CD4-positive, alpha-beta memory T cell (primary cell): ENCODE results near the gene AURKB. TPM values are rescaled to one million over a fixed set of nuclear protein-coding genes. Genes with fewer than 3 reads are reported as not detected.

Source experiments
- CTCF ChIA-PET: fragments of 350-600 bp; sonication (Branson Sonifier 250); formaldehyde crosslinking; loops from one replicate; lab custom pipeline; 2021; ENCODE audit warnings: inconsistent platforms; ENCODE audit not compliant: partially characterized antibody; lab: Charles Lee
- POLR2A ChIA-PET: fragments of 350-600 bp; sonication (Branson Sonifier 250); formaldehyde crosslinking; loops from one replicate; lab custom pipeline; 2021; ENCODE audit not compliant: partially characterized antibody; lab: Charles Lee
- DNase-seq, 5 donors: peaks; one replicate each; pipeline versions ENCODE4 v3.0.0 to v3.0.0-alpha.2; 2020 to 2022; ENCODE audit warnings: mixed read lengths in 1 of 5
- H3K27ac ChIP-seq: one replicate; pipeline ENCODE4 v1.7.0; 2013; ENCODE audit warnings: low read depth, low read length
- H3K27me3 ChIP-seq: 2 replicates; pipeline ENCODE4 v1.7.0; 2013; ENCODE audit warnings: mild to moderate bottlenecking, low read length, moderate library complexity; ENCODE audit not compliant: insufficient read depth
- H3K36me3 ChIP-seq: 2 replicates; pipeline ENCODE4 v1.7.0; 2013; ENCODE audit warnings: mild to moderate bottlenecking, low read length, moderate library complexity; ENCODE audit not compliant: insufficient read depth
- H3K4me1 ChIP-seq: 2 replicates; pipeline ENCODE4 v1.7.0; 2013; ENCODE audit warnings: mild to moderate bottlenecking, low read length, moderate library complexity; ENCODE audit not compliant: insufficient read depth
- H3K4me3 ChIP-seq, 2 donors: one replicate each; pipeline ENCODE4 v1.7.0; 2013; ENCODE audit warnings: low read length in 2 of 2, mild to moderate bottlenecking in 1 of 2
- H3K9me3 ChIP-seq, 2 donors: one replicate each; pipeline ENCODE4 v1.7.0; 2013; ENCODE audit warnings: low read length in 2 of 2, control low read depth in 1 of 2; ENCODE audit not compliant: control insufficient read depth in 1 of 2
- H3K27ac Mint-ChIP-seq, 7 donors: one replicate each; pipeline ENCODE4 v1.8.0; 2020 to 2021; ENCODE audit warnings: mixed read lengths in 7 of 7, mild to moderate bottlenecking in 6 of 7, inconsistent platforms in 3 of 7, moderate library complexity in 3 of 7
- H3K27me3 Mint-ChIP-seq, 2 donors: one replicate each; pipeline ENCODE4 v1.8.0; 2020 to 2021; ENCODE audit warnings: mixed read lengths in 2 of 2
- H3K36me3 Mint-ChIP-seq, 2 donors: one replicate each; pipeline ENCODE4 v1.8.0; 2020 to 2021; ENCODE audit warnings: mixed read lengths in 2 of 2, inconsistent platforms in 1 of 2, mild to moderate bottlenecking in 1 of 2
- H3K4me1 Mint-ChIP-seq, 4 donors: one replicate each; pipeline ENCODE4 v1.8.0; 2020 to 2021; ENCODE audit warnings: mixed read lengths in 4 of 4, mild to moderate bottlenecking in 1 of 4
- H3K4me3 Mint-ChIP-seq, 8 donors: one replicate each; pipeline ENCODE4 v1.8.0; 2020 to 2021; ENCODE audit warnings: mixed read lengths in 8 of 8, mild to moderate bottlenecking in 7 of 8, moderate library complexity in 6 of 8, inconsistent platforms in 3 of 8
- H3K9me3 Mint-ChIP-seq, 8 donors: one replicate each; pipeline ENCODE4 v1.8.0; 2020 to 2021; ENCODE audit warnings: mixed read lengths in 8 of 8, mild to moderate bottlenecking in 5 of 8, inconsistent platforms in 3 of 8, moderate library complexity in 1 of 8
- intact Hi-C: fragments of 100-400 bp; cut with micrococcal nuclease; formaldehyde crosslinking; loops from one replicate; pipeline ENCODE4 v1.15.1; 2023
- polyA plus RNA-seq, 2 donors: library from polyadenylated mRNA; unstranded; fragments of 300-500 nt; fragmentation: Illumina TruSeq; gene quantifications; one replicate each; pipeline ENCODE4 v1.2.3, GENCODE V29; 2021
- total RNA-seq, 2 experiments: library from RNA; stranded (reverse); gene quantifications; one replicate each; pipeline ENCODE4 v1.2.3, GENCODE V29; 2021

AURKB gene
- total and polyA plus RNA-seq, 4 experiments from 2014 or later: 0.36 to 0.83 (median 0.67) TPM; not detected in 1

GRCh38 chr17:8189711-8190477, 20.5 kb downstream of the AURKB start, which contains the start of gene BORCS6:
BORCS6 (minus strand) TSS chr17:8190180; CDS start chr17:8190140, 40 bp downstream.
- peak within 1 kb of the TSS in 5 of 8 donors; percentile 13 to 92 (median 41) for H3K4me3 Mint-ChIP-seq
- DNase-seq: peak; percentile 93 to 98 (median 96)
- peaks cover 44% of the 10 kb centered on the region for H3K4me1 ChIP-seq
- H3K27ac ChIP-seq: peak within 1 kb of the TSS; percentile 82
- H3K36me3 Mint-ChIP-seq: peaks cover 0 to 4% of the 10 kb centered on the region in 2 donors
- H3K9me3 ChIP-seq: no peaks in the 10 kb centered on the region
- H3K27ac Mint-ChIP-seq: peak within 1 kb of the TSS in 5 of 7 donors; percentile 78 to 94 (median 91)
- H3K4me3 ChIP-seq: peak within 1 kb of the TSS; percentile 76 to 100
- no peaks in the 10 kb centered on the region for H3K27me3 Mint-ChIP-seq
- ChIA-PET POLR2A (interaction anchor here (0.9 to 26.2 kb wide), 17 partner anchors 10 to 765 kb away, joined by 3 to 1074 read pairs (median 48); partner anchors contain the start of genes ALOXE3, AURKB, CTC1 and HES7), CTCF (interaction anchor here (0.6 to 5.9 kb wide), 13 partner anchors 10 to 111 kb away, joined by 3 to 72 read pairs (median 4); partner anchors contain the start of genes ALOXE3, CTC1 and SLC25A35)
- no peaks in the 10 kb centered on the region for H3K36me3 ChIP-seq
- H3K27me3 ChIP-seq: no peaks in the 10 kb centered on the region
- H3K4me1 Mint-ChIP-seq: peaks cover 7 to 15% (median 13%) of the 10 kb centered on the region in 4 donors
- H3K9me3 Mint-ChIP-seq: no peaks in the 10 kb centered on the region
- intact Hi-C loops: loop anchor here (1.0 kb wide), 1 partner anchor 10 kb away; no protein-coding TSS in a partner anchor

- Mint-ChIP-seq H3K9me3 (no peaks in the 10 kb centered on the region), H3K27me3 (no peaks in the 10 kb centered on the region), H3K27ac (peak overlapping the region in 4 of 7 donors; percentile 30 to 91 (median 73)), H3K4me3 (peak overlapping the region in 2 of 8 donors; percentile 90 to 92), H3K4me1 (peaks cover 9 to 18% (median 13%) of the 10 kb centered on the region in 4 donors), H3K36me3 (peaks cover 0 to 4% of the 10 kb centered on the region in 2 donors)
- H3K4me1 ChIP-seq: peaks cover 44% of the 10 kb centered on the region
- peak overlapping the region; percentile 76 to 100 for H3K4me3 ChIP-seq
- DNase-seq: peak; percentile 32 to 59 (median 34)
- peak overlapping the region; percentile 82 for H3K27ac ChIP-seq
- no peaks in the 10 kb centered on the region for H3K27me3 ChIP-seq
- H3K36me3 ChIP-seq: no peaks in the 10 kb centered on the region
- no peaks in the 10 kb centered on the region for H3K9me3 ChIP-seq
- ChIA-PET POLR2A (interaction anchor here (0.7 to 26.2 kb wide), 17 partner anchors 10 to 106 kb away, joined by 3 to 1074 read pairs (median 48); partner anchors contain the start of genes ALOXE3, AURKB, CTC1 and HES7), CTCF (interaction anchor here (1.0 to 5.9 kb wide), 13 partner anchors 10 to 111 kb away, joined by 3 to 72 read pairs (median 4); partner anchors contain the start of genes ALOXE3 and CTC1)
- intact Hi-C loops: no loop called here
These were observed 21.2 kb downstream of the AURKB start for GRCh38 chr17:8189041-8189710.

GRCh38 chr17:8188263-8188839, 22.0 kb downstream of the AURKB start:
- DNase-seq: peak in 4 of 5 donors; percentile 17 to 56 (median 20)
- Mint-ChIP-seq H3K9me3 (no peaks in the 10 kb centered on the region), H3K27me3 (no peaks in the 10 kb centered on the region), H3K36me3 (peaks cover 0 to 4% of the 10 kb centered on the region in 2 donors), H3K4me1 (peaks cover 13 to 23% (median 17%) of the 10 kb centered on the region in 4 donors), H3K4me3 (no peak overlapping the region), H3K27ac (no peak overlapping the region)
- peak overlapping the region; percentile 76 to 100 for H3K4me3 ChIP-seq
- H3K36me3 ChIP-seq: no peaks in the 10 kb centered on the region
- intact Hi-C loops: no loop called here
- H3K4me1 ChIP-seq: peaks cover 44% of the 10 kb centered on the region
- no peaks in the 10 kb centered on the region for H3K27me3 ChIP-seq
- H3K9me3 ChIP-seq: no peaks in the 10 kb centered on the region
- ChIA-PET POLR2A (interaction anchor here (0.7 to 26.2 kb wide), 15 partner anchors 11 to 107 kb away, joined by 3 to 1074 read pairs (median 54); partner anchors contain the start of genes ALOXE3, AURKB, CTC1 and HES7), CTCF (interaction anchor here (0.7 to 5.9 kb wide), 14 partner anchors 11 to 112 kb away, joined by 3 to 72 read pairs (median 4); partner anchors contain the start of gene ALOXE3)
- H3K27ac ChIP-seq: peak overlapping the region; percentile 82

- H3K9me3 Mint-ChIP-seq: no peaks in the 10 kb centered on the region
- no peaks in the 10 kb centered on the region for H3K27me3 ChIP-seq
- H3K4me1 ChIP-seq: peaks cover 37% of the 10 kb centered on the region
- H3K27ac ChIP-seq: peak overlapping the region; percentile 82
- ChIA-PET POLR2A (interaction anchor here (0.7 to 26.2 kb wide), 17 partner anchors 11 to 330 kb away, joined by 3 to 1074 read pairs (median 48); partner anchors contain the start of genes ALOXE3, AURKB, CTC1 and HES7), CTCF (interaction anchor here (0.6 to 5.9 kb wide), 18 partner anchors 10 to 113 kb away, joined by 3 to 72 read pairs (median 4); partner anchors contain the start of genes ALOXE3 and CTC1)
- H3K4me3 ChIP-seq: peak overlapping the region; percentile 90 to 100
- no peak overlapping the region for H3K4me3 Mint-ChIP-seq
- peaks cover 14 to 23% (median 17%) of the 10 kb centered on the region in 4 donors for H3K4me1 Mint-ChIP-seq
- H3K27ac Mint-ChIP-seq: no peak overlapping the region
- H3K9me3 ChIP-seq: no peaks in the 10 kb centered on the region
- intact Hi-C loops: loop anchor here (1.0 to 2.0 kb wide), 6 partner anchors 23 to 195 kb away; partner anchors contain the start of genes AURKB and RPL26
- DNase-seq: peak; percentile 90 to 94 (median 91)
- H3K27me3 Mint-ChIP-seq: no peaks in the 10 kb centered on the region
- no peaks in the 10 kb centered on the region for H3K36me3 ChIP-seq
- H3K36me3 Mint-ChIP-seq: peaks cover 0 to 4% of the 10 kb centered on the region in 2 donors
These were observed 22.7 kb downstream of the AURKB start for GRCh38 chr17:8187517-8188262.

GRCh38 chr17:8186787-8187516, 23.4 kb downstream of the AURKB start:
- H3K9me3 Mint-ChIP-seq: no peaks in the 10 kb centered on the region
- no peak overlapping the region for H3K27ac Mint-ChIP-seq
- Histone ChIP-seq H3K4me1 (peaks cover 30% of the 10 kb centered on the region), H3K36me3 (no peaks in the 10 kb centered on the region), H3K27me3 (no peaks in the 10 kb centered on the region), H3K4me3 (peak overlapping the region; percentile 90 to 100), H3K9me3 (no peaks in the 10 kb centered on the region), H3K27ac (peak overlapping the region; percentile 82)
- H3K4me1 Mint-ChIP-seq: peaks cover 16 to 26% (median 17%) of the 10 kb centered on the region in 4 donors
- peak; percentile 90 to 92 (median 91) for DNase-seq
- intact Hi-C loops: loop anchor here (1.0 to 2.0 kb wide), 10 partner anchors 11 to 196 kb away; partner anchors contain the start of genes AURKB, RPL26 and TMEM107
- no peaks in the 10 kb centered on the region for H3K27me3 Mint-ChIP-seq
- CTCF ChIA-PET: interaction anchor here (0.6 to 5.9 kb wide), 17 partner anchors 11 to 114 kb away, joined by 3 to 72 read pairs (median 4); partner anchors contain the start of genes ALOXE3, CTC1 and HES7
- H3K4me3 Mint-ChIP-seq: no peak overlapping the region
- H3K36me3 Mint-ChIP-seq: peaks cover 0 to 4% of the 10 kb centered on the region in 2 donors
- POLR2A ChIA-PET: interaction anchor here (0.7 to 26.2 kb wide), 17 partner anchors 10 to 330 kb away, joined by 3 to 1074 read pairs (median 48); partner anchors contain the start of genes ALOXE3, AURKB, CTC1 and HES7
